Measurements from ENCODE around the gene KRTAP4-1.

DNA sequence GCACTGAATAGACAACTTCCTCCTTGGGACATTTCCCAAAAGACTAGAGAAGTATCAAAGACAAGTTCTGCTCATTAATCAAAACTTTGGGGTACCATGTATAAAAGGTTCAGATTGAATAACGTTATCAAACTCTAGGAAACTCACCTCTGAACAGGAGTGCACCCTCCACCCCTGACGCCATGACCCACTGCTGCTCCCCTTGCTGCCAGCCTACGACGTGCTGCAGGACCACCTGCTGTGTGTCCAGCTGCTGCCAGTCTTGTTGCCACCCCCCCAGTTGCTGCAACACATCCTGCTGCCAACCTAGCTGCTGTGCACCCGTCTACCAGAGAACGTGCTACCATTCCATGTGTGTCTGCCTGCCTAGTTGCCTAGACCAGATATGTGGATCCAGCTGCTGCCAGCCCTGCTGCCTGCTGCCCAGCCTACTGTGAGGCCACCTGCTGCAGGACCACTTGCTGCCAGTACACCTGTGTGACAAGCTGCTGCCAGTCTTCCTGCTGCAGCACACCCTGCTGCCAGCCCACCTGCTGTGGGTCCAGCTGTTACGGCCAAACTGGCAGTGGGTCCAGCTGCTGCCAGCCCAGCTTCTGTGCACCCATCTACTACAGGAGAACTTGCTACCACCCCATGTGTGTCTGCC, 27.9 kb upstream of the KRTAP4-1 start:
- TF ChIP-seq, protein P1, sequence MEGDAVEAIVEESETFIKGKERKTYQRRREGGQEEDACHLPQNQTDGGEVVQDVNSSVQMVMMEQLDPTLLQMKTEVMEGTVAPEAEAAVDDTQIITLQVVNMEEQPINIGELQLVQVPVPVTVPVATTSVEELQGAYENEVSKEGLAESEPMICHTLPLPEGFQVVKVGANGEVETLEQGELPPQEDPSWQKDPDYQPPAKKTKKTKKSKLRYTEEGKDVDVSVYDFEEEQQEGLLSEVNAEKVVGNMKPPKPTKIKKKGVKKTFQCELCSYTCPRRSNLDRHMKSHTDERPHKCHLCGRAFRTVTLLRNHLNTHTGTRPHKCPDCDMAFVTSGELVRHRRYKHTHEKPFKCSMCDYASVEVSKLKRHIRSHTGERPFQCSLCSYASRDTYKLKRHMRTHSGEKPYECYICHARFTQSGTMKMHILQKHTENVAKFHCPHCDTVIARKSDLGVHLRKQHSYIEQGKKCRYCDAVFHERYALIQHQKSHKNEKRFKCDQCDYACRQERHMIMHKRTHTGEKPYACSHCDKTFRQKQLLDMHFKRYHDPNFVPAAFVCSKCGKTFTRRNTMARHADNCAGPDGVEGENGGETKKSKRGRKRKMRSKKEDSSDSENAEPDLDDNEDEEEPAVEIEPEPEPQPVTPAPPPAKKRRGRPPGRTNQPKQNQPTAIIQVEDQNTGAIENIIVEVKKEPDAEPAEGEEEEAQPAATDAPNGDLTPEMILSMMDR (IDR thresholded peaks at IDR 0.05; ENCODE audit: poor library complexity) = no peak
- no peak for TF ChIP-seq EZH2 (IDR thresholded peaks at IDR 0.05; ENCODE audit: borderline replicate concordance)
